Measurements from ENCODE around the gene ARMC6.

Gene ARMC6

GRCh38 chr19:19033426-19034203 is at the start of gene ARMC6, which contains the start of gene SUGP2:
Gene ARMC6, plus strand, starts transcription at chr19:19033603. Its CDS starts 607 bp downstream, at chr19:19034210.
Gene SUGP2, minus strand, starts transcription at chr19:19033517. Its CDS starts 2,446 bp downstream, at chr19:19031071.
- DNase-seq, result peak; percentile 58 to 85

- no peak for DNase-seq
Observed at GRCh38 chr19:18984251-18984650, 49.2 kb upstream of the ARMC6 start.

GRCh38 chr19:18985257-18985656 is 48.1 kb upstream of the ARMC6 start:
- DNase-seq, result no peak

- DNase-seq, result no peak
Observed at GRCh38 chr19:18987456-18987855, 45.9 kb upstream of the ARMC6 start.

DNA sequence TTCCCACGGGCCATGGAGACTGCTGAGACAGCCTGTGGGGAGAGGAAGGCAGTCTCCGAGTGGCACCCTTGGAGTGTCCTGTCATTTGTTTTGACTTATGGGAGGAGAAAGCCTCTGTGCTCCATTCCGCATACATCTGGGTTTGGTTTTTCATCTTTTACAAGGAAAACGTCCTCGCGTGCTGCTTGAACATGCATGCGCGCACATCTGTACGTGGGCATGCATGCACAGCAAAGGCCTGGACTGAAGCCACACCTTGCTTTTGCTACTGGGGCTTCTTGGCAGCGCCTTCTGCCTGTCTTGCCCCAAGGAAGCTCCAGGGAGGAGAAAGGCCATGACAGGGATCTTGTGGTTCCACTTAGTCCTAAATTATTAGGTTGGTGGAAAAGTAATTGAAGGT is 44.1 kb upstream of the ARMC6 start:
- DNase-seq, result no peak

- DNase-seq, result no peak
Observed at GRCh38 chr19:18990128-18990708, 43.2 kb upstream of the ARMC6 start.

DNA sequence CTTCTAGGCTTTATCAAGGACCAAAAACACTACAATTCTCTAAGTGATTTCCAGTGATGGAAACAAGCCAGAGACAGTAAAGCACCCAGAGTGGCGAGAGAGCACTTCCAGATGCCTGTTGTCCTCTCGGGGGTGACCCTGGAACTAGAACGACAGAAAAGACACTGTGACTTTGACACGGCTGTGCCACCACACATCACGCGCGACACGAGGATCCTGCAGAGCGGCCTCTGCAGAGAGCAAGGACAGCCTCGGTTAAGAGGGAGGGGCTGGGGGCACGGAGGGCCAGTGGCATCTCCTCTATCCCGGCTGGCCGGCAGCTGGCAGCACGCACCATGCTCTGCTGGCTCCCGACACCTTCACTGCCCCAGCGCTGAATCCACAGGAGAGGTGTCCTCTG is 42.4 kb upstream of the ARMC6 start:
- DNase-seq, result no peak

DNA sequence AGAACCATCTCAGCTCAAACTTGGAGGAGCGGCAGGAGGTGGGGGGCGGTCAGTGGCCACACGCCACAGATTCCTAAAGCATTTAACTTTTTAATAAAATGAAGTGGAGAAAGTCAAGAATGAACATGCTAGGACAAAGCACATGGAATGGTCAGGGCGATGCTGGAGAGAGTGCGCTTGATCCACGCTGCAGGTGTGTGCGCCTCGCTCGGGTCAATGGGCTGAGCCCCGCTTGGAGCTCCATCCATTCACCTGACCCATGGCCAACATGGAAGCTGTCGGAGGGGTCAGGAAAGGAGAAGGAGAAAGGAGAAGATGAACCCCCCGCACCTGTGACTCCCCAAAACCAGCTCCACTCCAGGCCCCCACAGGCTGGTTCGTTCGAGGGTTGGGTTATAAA is 41.9 kb upstream of the ARMC6 start:
- DNase-seq, result no peak

DNA sequence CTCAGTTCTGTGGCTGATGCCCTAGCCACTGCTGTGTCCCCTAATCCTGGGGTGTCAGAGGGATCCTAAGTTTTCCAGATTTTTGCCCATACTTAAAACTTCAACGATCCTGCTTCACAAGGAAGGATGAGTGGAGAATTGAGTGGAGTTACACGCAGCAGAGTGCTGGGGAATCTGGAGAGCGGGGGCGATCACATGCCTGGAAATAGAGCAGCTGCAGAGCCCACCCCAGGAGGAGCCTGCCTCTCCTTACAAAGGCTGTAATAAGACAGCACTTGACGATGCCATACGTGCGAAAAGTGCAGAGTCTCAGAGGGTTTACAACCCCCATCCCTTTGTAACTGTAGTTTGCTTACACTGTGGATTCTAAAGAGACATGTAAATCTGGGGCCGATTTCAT is 40.7 kb upstream of the ARMC6 start:
- no peak for DNase-seq

GRCh38 chr19:18993115-18993514 is 40.3 kb upstream of the ARMC6 start:
- no peak for DNase-seq

DNA sequence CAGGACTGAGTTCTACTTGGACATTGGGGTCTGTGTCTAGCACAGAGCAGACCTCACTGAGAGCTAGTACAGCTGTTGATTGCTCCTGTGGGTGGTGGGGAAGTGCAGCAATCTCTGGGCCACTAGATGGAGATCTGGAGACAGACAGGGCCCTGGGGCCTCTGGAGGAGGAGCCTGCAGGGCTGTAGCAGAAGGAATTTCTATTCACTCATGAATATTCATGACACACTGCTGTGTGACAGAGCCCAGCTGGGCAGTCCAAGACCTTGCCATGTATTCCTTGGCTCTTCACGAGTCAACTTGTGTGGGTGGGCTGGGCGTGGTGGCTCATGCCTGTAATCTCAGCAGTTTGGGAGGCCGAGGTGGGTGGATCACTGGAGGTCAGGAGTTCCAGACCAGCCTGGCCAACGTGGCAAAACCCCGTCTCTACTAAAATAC is 37.6 kb upstream of the ARMC6 start:
- DNase-seq, result no peak

DNA sequence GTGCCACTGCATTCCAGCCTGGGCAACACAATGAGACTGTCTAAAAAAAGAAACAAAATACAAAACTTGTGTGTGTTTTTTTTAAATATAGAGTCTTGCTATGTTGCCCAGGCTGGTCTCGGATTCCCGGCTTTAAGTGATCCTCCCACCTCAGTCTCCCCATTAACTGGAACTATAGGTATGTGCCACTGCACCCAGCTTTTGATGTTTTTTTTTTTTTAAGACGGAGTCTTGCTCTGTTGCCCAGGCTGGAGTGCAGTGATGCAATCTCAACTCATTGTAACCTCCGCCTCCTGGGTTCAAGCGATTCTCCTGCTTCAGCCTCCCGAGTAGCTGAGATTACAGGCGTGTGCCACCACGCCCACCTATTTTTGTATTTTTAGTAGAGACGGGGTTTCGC is 37.1 kb upstream of the ARMC6 start:
- no peak for DNase-seq

- no peak for DNase-seq
Observed at GRCh38 chr19:18996796-18997394, 36.5 kb upstream of the ARMC6 start.

DNA sequence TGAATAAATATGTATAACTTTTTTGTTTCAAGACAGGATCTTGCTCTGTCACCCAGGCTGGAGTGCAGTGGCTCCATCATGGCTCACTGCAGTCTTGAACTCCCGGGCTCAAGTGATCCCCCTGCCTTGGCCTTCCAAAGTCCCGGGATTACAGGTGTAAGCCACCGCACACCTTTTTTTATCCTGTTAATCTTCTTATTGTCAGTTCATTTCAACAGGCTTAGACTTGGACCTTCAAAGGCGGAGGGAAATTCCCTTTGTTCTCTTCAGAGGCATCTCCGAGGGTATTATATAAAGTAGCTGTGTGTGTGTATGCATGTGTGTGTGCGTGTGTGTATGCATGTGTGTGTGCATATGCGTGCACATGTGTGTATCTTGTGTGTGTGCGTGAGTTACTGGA is 35.1 kb upstream of the ARMC6 start:
- no peak for DNase-seq

DNA sequence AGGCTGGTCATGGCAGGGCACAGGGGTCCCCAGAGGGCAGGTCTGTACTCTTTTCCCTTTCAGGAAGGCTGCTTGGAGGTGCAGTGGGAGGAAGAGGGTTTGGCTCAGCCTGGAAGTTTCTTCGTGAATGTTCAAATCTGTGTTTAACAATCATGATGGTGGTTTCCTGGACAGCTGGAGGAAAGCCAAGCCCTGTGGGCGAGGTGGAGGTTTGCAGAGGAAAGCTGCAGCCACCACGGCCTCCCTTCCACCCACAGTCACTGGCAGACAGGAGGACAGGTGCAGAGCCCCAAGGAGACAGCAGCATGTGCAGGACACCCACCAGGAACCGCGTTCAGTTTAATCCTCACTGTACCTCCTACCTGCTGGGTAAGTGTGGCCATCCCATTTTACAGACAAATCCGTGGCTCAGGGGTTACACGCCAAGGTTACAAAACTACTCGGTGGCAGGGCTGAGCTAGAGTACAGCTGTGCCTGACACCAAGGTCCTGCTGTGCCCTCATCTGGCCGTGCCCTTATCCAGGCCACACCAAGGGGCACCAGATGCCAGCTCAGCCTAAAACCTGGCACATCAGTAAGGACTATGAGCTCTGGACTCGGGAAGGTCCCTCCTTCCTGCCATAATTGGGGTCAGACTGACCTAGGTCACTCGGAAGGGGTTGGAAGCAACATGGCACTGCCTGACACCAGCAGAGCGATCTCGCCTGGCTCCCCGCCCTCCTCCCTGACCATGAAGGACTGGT is 34.2 kb upstream of the ARMC6 start:
- no peak for DNase-seq

- no peak for DNase-seq
Observed at GRCh38 chr19:18999896-19000620, 33.3 kb upstream of the ARMC6 start.

GRCh38 chr19:19004144-19004543 is 29.3 kb upstream of the ARMC6 start:
- no peak for DNase-seq

DNA sequence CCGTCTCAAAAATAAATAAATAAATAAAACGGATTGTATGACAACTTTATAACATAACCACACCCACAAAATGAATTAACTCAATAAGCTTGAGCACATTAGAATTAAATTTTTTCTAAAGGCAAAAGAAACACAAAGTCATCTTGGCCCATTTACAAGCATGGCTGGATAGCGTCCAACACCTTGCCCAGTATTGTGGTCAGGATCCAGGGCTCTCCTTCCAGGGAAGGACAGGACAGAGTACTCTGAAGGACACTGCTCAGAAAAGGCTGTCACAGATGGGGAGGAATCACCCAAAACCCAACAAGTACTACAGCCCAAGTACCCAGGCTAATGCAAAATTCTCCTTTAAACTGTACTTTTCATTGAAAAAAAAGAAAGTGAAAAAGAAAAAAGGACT is 27.2 kb upstream of the ARMC6 start:
- DNase-seq, result no peak

- DNase-seq, result no peak
Observed at GRCh38 chr19:19009951-19010350, 23.5 kb upstream of the ARMC6 start.

DNA sequence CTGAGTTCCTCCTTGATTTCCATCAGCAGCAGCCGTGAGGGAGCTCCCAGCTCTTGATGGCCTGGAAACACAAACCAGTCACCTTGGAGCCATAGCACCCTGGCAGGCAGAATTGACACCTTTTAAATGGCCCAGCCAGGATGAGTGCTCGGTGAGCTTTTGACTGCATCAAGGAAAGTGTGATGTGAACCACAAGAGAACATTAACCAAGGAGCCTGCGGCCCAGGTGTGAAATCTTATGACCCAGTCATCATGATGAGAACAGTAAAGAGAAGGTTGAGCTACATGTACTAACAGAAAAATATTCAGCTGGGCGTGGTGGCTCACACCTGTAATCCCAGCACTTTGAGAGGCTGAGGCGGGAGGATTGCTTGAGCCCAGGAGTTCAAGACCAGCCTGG is 22.9 kb upstream of the ARMC6 start:
- no peak for DNase-seq

DNA sequence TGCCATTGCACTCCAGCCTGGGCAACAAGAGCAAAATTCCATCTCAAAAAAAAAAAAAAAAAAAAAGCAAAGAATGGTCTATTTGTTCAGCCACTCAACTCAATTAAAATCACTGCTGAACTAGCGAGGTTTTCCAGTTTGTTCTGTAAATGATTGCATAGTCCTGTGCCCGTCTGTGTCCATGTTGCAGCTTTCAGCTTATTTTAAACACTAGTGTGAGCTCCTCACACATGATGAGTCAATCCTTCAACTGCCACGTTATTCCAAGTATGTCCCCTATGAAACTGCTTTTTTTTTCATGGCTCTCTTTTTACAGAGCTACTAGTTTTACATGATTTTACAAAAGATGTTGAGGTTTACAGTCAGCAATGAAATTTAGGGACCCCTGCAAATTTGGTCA is 12.3 kb upstream of the ARMC6 start:
- no peak for DNase-seq

- DNase-seq, result no peak
Observed at GRCh38 chr19:19022380-19022961, 10.9 kb upstream of the ARMC6 start.

Data from NCI-H1930 (cell line).